MM.1S (cell line): ENCODE data around the gene ERBIN.

Experiments
- CTCF ChIP-seq: fragments of 300-600 bp; sonication (generic); IDR thresholded peaks from 2 replicates; pipeline ENCODE4 v1.5.1; 2016; ENCODE audit warnings: antibody characterized with exemption, low read length, mixed read lengths
- EZH2phosphoT487 ChIP-seq: fragments of 300-600 bp; sonication (generic); IDR thresholded peaks from 2 replicates; pipeline ENCODE4 v1.6.1; 2018; ENCODE audit warnings: antibody characterized with exemption, low read length

GRCh38 chr5:65946198-65946745 lies 19.9 kb downstream of the ERBIN start:
- TF ChIP-seq EZH2phosphoT487 (no peak), CTCF (no peak)
